H9 (cell line): ENCODE results near the gene KLK10. TPM values are rescaled to one million over a fixed set of nuclear protein-coding genes. Genes with fewer than 3 reads are reported as not detected.

Source experiments
- DNase-seq: peaks from one replicate; pipeline ENCODE4 v3.0.0-alpha.2; 2017
- H2AFZ ChIP-seq: one replicate; pipeline ENCODE4 v1.6.1; 2013; ENCODE audit warnings: mild to moderate bottlenecking, low read length, control low read depth, moderate library complexity
- H2AK5ac ChIP-seq: 2 replicates; pipeline ENCODE4 v1.6.1; 2013; ENCODE audit warnings: low read length, control low read depth, mixed read lengths; ENCODE audit not compliant: insufficient read length
- H2BK120ac ChIP-seq: one replicate; pipeline ENCODE4 v1.6.1; 2013; ENCODE audit warnings: low read depth, mild to moderate bottlenecking, low read length, control low read depth, inconsistent platforms; ENCODE audit not compliant: poor library complexity, severe bottlenecking
- H2BK12ac ChIP-seq: 2 replicates; pipeline ENCODE4 v1.6.1; 2013; ENCODE audit warnings: low read length, control low read depth, mixed read lengths, low read depth; ENCODE audit not compliant: insufficient read length
- H2BK15ac ChIP-seq: 2 replicates; pipeline ENCODE4 v1.6.1; 2013; ENCODE audit warnings: low read depth, low read length, control low read depth
- H2BK20ac ChIP-seq: one replicate; pipeline ENCODE4 v1.6.1; 2013; ENCODE audit warnings: low read depth, mild to moderate bottlenecking, low read length, control low read depth, inconsistent platforms; ENCODE audit not compliant: poor library complexity, severe bottlenecking
- H2BK5ac ChIP-seq: 2 replicates; pipeline ENCODE4 v1.6.1; 2013; ENCODE audit warnings: low read length, control low read depth, mixed read lengths; ENCODE audit not compliant: insufficient read length
- H3K14ac ChIP-seq: 2 replicates; pipeline ENCODE4 v1.6.1; 2013; ENCODE audit warnings: low read length, control low read depth; ENCODE audit not compliant: insufficient read depth
- H3K18ac ChIP-seq: 2 replicates; pipeline ENCODE4 v1.6.1; 2013; ENCODE audit warnings: low read depth, mild to moderate bottlenecking, mixed read lengths, low read length, control low read depth; ENCODE audit not compliant: insufficient read length
- H3K23ac ChIP-seq: 2 replicates; pipeline ENCODE4 v1.6.1; 2013; ENCODE audit warnings: low read length, control low read depth, mixed read lengths, low read depth; ENCODE audit not compliant: insufficient read length
- H3K23me2 ChIP-seq: 2 replicates; pipeline ENCODE4 v1.6.1; 2013; ENCODE audit warnings: low read depth, mild to moderate bottlenecking, mixed read lengths, low read length, control low read depth; ENCODE audit not compliant: insufficient read length, poor library complexity, severe bottlenecking
- H3K27ac ChIP-seq: 2 replicates; pipeline ENCODE4 v1.5.1; 2013; ENCODE audit warnings: low read length, control low read depth, mixed read lengths, low read depth; ENCODE audit not compliant: insufficient read length
- H3K27me3 ChIP-seq: 2 replicates; pipeline ENCODE4 v1.6.1; 2013; ENCODE audit warnings: low read length, control low read depth, inconsistent platforms; ENCODE audit not compliant: insufficient read depth
- H3K4ac ChIP-seq: 2 replicates; pipeline ENCODE4 v1.6.1; 2013; ENCODE audit warnings: low read depth, mild to moderate bottlenecking, control low read depth, inconsistent platforms, low read length, moderate library complexity
- H3K4me1 ChIP-seq: 2 replicates; pipeline ENCODE4 v1.6.1; 2013; ENCODE audit warnings: low read length, control low read depth, inconsistent platforms; ENCODE audit not compliant: insufficient read depth
- H3K4me2 ChIP-seq: 2 replicates; pipeline ENCODE4 v1.6.1; 2013; ENCODE audit warnings: low read length, control low read depth, mixed read lengths; ENCODE audit not compliant: insufficient read length, insufficient read depth
- H3K56ac ChIP-seq: 2 replicates; pipeline ENCODE4 v1.6.1; 2013; ENCODE audit warnings: low read depth, mild to moderate bottlenecking, mixed read lengths, low read length, control low read depth; ENCODE audit not compliant: insufficient read length
- H3K79me1 ChIP-seq: 2 replicates; pipeline ENCODE4 v1.6.1; 2013; ENCODE audit warnings: low read depth, mild to moderate bottlenecking, moderate library complexity, low read length, control low read depth, inconsistent platforms; ENCODE audit not compliant: insufficient read depth, poor library complexity, severe bottlenecking
- H3K79me2 ChIP-seq: 2 replicates; pipeline ENCODE4 v1.6.1; 2013; ENCODE audit warnings: low read length, control low read depth, inconsistent platforms; ENCODE audit not compliant: insufficient read depth
- H3K9ac ChIP-seq: 2 replicates; pipeline ENCODE4 v1.6.1; 2013; ENCODE audit warnings: low read length, control low read depth, mixed read lengths; ENCODE audit not compliant: insufficient read length; ENCODE audit errors: extremely low read depth
- H3K9me3 ChIP-seq: one replicate; pipeline ENCODE4 v1.6.1; 2013; ENCODE audit warnings: low read depth, low read length, inconsistent platforms; ENCODE audit not compliant: control insufficient read depth
- H3T11ph ChIP-seq: one replicate; pipeline ENCODE4 v1.6.1; 2013; ENCODE audit warnings: mild to moderate bottlenecking, low read length, control low read depth, inconsistent platforms
- H4K20me1 ChIP-seq: one replicate; pipeline ENCODE4 v1.6.1; 2013; ENCODE audit not compliant: control insufficient read depth, insufficient read length, insufficient read depth
- H4K5ac ChIP-seq: 2 replicates; pipeline ENCODE4 v1.6.1; 2013; ENCODE audit warnings: low read depth, mild to moderate bottlenecking, mixed read lengths, low read length, control low read depth; ENCODE audit not compliant: insufficient read length
- H4K8ac ChIP-seq: replicated peaks from 2 replicates; pipeline ENCODE4 v1.6.1; 2013; ENCODE audit warnings: low read length, control low read depth, mixed read lengths, low read depth; ENCODE audit not compliant: insufficient read length
- H4K91ac ChIP-seq: 2 replicates; pipeline ENCODE4 v1.6.1; 2013; ENCODE audit warnings: low read depth, mild to moderate bottlenecking, moderate library complexity, mixed read lengths, low read length, control low read depth; ENCODE audit not compliant: insufficient read length
- H3K27ac Mint-ChIP-seq, 3 experiments: 2 replicates in 2 of 3; 3 replicates in 1 of 3; pipeline ENCODE4 v1.8.0; 2020 to 2021; ENCODE audit warnings: mixed read lengths in 3 of 3, mild to moderate bottlenecking in 1 of 3, moderate library complexity in 1 of 3
- H3K27me3 Mint-ChIP-seq: 2 replicates; pipeline ENCODE4 v1.8.0; 2021; ENCODE audit warnings: low read depth, mild to moderate bottlenecking, moderate library complexity, mixed read lengths
- H3K36me3 Mint-ChIP-seq, 3 experiments: 2 replicates in 2 of 3; 3 replicates in 1 of 3; pipeline ENCODE4 v1.8.0; 2020 to 2021; ENCODE audit warnings: low read depth in 3 of 3, mixed read lengths in 3 of 3; ENCODE audit not compliant: insufficient read depth in 1 of 3
- H3K4me1 Mint-ChIP-seq, 2 experiments: 2 replicates each; pipeline ENCODE4 v1.8.0; 2020; ENCODE audit warnings: mixed read lengths in 2 of 2
- H3K4me3 Mint-ChIP-seq, 2 experiments: 2 replicates in 1 of 2; 3 replicates in 1 of 2; pipeline ENCODE4 v1.8.0; 2020 to 2021; ENCODE audit warnings: mild to moderate bottlenecking in 2 of 2, mixed read lengths in 2 of 2, moderate library complexity in 1 of 2
- H3K9me3 Mint-ChIP-seq, 2 experiments: 2 replicates in 1 of 2; 3 replicates in 1 of 2; pipeline ENCODE4 v1.8.0; 2020; ENCODE audit warnings: mild to moderate bottlenecking in 2 of 2, mixed read lengths in 2 of 2, moderate library complexity in 1 of 2
- WGBS: extraction: QIAGEN DNeasy Blood & Tissue Kit; methylation state at CpG from one replicate; pipeline ENCODE4 v1.1.7; 2013; ENCODE audit warnings: missing lambda C conversion rate, low lambda C conversion rate, mixed read lengths; ENCODE audit not compliant: insufficient read length; ENCODE audit errors: extremely low coverage; 5-methylcytosine and 5-hydroxymethylcytosine counted together
- total RNA-seq: library from RNA; stranded (reverse); gene quantifications from 2 replicates; pipeline ENCODE4 v1.2.1, GENCODE V29; 2021
- TF ChIP-seq, protein P1 (sequence below): fragments of 200-600 bp; sonication (generic); conservative IDR thresholded peaks from 3 replicates; pipeline ENCODE4 v1.8.0; 2021; ENCODE audit warnings: antibody characterized with exemption, mild to moderate bottlenecking

The KLK10 gene
- total RNA-seq, 1 experiment from 2014 or later, result 1.3 TPM

DNA sequence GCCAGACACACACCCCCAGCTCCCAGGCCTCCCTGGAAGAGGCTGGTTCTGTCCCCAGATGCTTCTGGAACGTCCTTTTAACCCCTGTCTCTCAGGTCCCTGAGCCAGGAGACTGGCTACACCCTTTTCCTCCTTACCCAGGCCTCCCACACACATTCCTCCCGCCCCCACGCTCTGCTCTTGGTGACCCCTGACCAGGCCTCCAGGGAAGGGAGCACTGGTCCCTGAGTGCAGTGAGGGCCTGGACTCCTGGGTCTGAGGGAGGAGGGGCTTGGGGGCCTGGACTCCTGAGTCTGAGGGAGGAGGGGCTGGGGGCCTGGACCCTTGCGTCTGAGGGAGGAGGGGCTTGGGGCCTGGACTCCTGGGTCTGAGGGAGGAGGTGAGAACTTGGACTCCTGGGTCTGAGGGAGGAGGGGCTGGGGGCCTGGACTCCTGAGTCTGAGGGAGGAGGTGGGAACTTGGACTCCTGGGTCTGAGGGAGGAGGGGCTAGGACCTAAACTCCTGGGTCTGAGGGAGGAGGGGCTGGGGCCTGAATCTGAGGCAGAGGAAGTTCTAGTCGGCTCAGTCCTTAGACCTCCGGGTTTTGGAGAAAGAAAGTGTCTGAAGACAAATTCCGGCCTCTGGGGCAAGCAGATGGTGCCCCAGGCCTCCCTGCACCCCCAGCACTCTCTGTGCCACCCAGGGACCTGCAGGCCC lies 50.6 kb downstream of the KLK10 start:
- H3K4me2 ChIP-seq, result no peak overlapping the region
- H3K4me1 Mint-ChIP-seq, result peaks cover 12 to 35% of the 10 kb centered on the region in 2 experiments

More for the DNA sequence above, 50.6 kb downstream of the KLK10 start:
- H3K4me1 ChIP-seq, result peaks cover 3% of the 10 kb centered on the region; the same call in 1 of the 2 replicates
- H4K20me1 ChIP-seq, result no peaks in the 10 kb centered on the region
- no peak overlapping the region for H4K8ac ChIP-seq
- no peak overlapping the region for H3K23ac ChIP-seq
- no peak overlapping the region for H3K4me3 Mint-ChIP-seq
- no peaks in the 10 kb centered on the region for H3K36me3 Mint-ChIP-seq
- H3T11ph ChIP-seq, result no peak overlapping the region
- no peak overlapping the region for H4K5ac ChIP-seq
- H3K9ac ChIP-seq, result no peak overlapping the region
- no CpG with 5 or more reads among the region's 7 CpGs for WGBS
- H2BK15ac ChIP-seq, result no peak overlapping the region
- no peak overlapping the region for H3K14ac ChIP-seq
- H3K79me1 ChIP-seq, result no peaks in the 10 kb centered on the region
- H3K79me2 ChIP-seq, result no peaks in the 10 kb centered on the region
- H3K27ac ChIP-seq, result no peak overlapping the region
- peaks cover 19% of the 10 kb centered on the region for H3K27me3 Mint-ChIP-seq
- H3K27ac Mint-ChIP-seq, result no peak overlapping the region
- H3K56ac ChIP-seq, result no peak overlapping the region
- H2AFZ ChIP-seq, result no peak overlapping the region
- H3K18ac ChIP-seq, result peak overlapping the region; percentile 58
- no peaks in the 10 kb centered on the region for H3K27me3 ChIP-seq
- no peak overlapping the region for H2BK120ac ChIP-seq
- no peak overlapping the region for H2BK12ac ChIP-seq
- no peaks in the 10 kb centered on the region for H3K23me2 ChIP-seq
- no peak overlapping the region for H4K91ac ChIP-seq
- H2AK5ac ChIP-seq, result no peak overlapping the region
- H3K9me3 Mint-ChIP-seq, result no peaks in the 10 kb centered on the region
- H2BK20ac ChIP-seq, result no peak overlapping the region
- TF ChIP-seq, protein P1, sequence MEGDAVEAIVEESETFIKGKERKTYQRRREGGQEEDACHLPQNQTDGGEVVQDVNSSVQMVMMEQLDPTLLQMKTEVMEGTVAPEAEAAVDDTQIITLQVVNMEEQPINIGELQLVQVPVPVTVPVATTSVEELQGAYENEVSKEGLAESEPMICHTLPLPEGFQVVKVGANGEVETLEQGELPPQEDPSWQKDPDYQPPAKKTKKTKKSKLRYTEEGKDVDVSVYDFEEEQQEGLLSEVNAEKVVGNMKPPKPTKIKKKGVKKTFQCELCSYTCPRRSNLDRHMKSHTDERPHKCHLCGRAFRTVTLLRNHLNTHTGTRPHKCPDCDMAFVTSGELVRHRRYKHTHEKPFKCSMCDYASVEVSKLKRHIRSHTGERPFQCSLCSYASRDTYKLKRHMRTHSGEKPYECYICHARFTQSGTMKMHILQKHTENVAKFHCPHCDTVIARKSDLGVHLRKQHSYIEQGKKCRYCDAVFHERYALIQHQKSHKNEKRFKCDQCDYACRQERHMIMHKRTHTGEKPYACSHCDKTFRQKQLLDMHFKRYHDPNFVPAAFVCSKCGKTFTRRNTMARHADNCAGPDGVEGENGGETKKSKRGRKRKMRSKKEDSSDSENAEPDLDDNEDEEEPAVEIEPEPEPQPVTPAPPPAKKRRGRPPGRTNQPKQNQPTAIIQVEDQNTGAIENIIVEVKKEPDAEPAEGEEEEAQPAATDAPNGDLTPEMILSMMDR, result no peak
- H2BK5ac ChIP-seq, result no peak overlapping the region
- H3K9me3 ChIP-seq, result no peaks in the 10 kb centered on the region
- no peak for DNase-seq
- H3K4ac ChIP-seq, result no peak overlapping the region
